SK-N-SH (cell line): ENCODE results near the gene NDUFA9. TPM values are rescaled to one million over a fixed set of nuclear protein-coding genes. Genes with fewer than 3 reads are reported as not detected.
A peak's percentile ranks its signal among the peaks of the same experiment; 100 is the strongest.

ENCODE experiments used
- CTCF ChIA-PET: fragments of 300-600, 350-600 bp; formaldehyde crosslinking; extraction: SDS; loops from one replicate; lab custom pipeline; 2021; lab: Yijun Ruan, JAX
- POLR2A ChIA-PET: fragments of 350-600 bp; sonication (Branson Sonifier 250); formaldehyde crosslinking; extraction: SDS; loops from one replicate; lab custom pipeline; 2020; ENCODE audit warnings: antibody characterized with exemption, inconsistent platforms; lab: Yijun Ruan, JAX
- DNase-seq: peaks from one replicate; pipeline ENCODE4 v3.0.0; 2012
- H2AFZ ChIP-seq: fragments of 200-600 bp; sonication (generic); 2 replicates; pipeline ENCODE4 v1.8.1; 2016; ENCODE audit warnings: antibody characterized with exemption, mild to moderate bottlenecking, low read depth
- H3F3A ChIP-seq: fragments of 200-600 bp; sonication (generic); replicated peaks from 2 replicates; pipeline ENCODE3; 2016; ENCODE audit warnings: antibody characterized with exemption, mild to moderate bottlenecking; ENCODE audit not compliant: insufficient read depth
- H3K27ac ChIP-seq, 2 experiments: fragments of 200-500 bp in 1 of 2; fragments of 200-600 bp in 1 of 2; sonication (Bioruptor generic) in 1 of 2; sonication (generic), shearing (Covaris generic) in 1 of 2; 2 replicates each; pipeline versions ENCODE4 v1.5.1 to v1.6.1; 2014 to 2016; ENCODE audit warnings: low read depth in 2 of 2, inconsistent platforms in 1 of 2, low read length in 1 of 2, mild to moderate bottlenecking in 1 of 2, mixed read lengths in 1 of 2
- H3K27me3 ChIP-seq: fragments of 200-600 bp; sonication (generic), shearing (Covaris generic); 2 replicates; pipeline ENCODE4 v1.6.1; 2016; ENCODE audit warnings: mixed run types; ENCODE audit not compliant: insufficient read depth
- H3K36me3 ChIP-seq, 2 experiments: fragments of 200-500 bp in 1 of 2; fragments of 200-600 bp in 1 of 2; sonication (Bioruptor generic) in 1 of 2; sonication (generic) in 1 of 2; replicated peaks in 1 of 2; 2 replicates each; pipeline versions ENCODE3 to v1.5.1; 2014 to 2016; ENCODE audit warnings: low read length in 1 of 2, mild to moderate bottlenecking in 1 of 2; ENCODE audit not compliant: insufficient read depth in 2 of 2, control insufficient read depth in 1 of 2
- H3K4me1 ChIP-seq, 2 experiments: fragments of 200-500 bp in 1 of 2; fragments of 200-600 bp in 1 of 2; sonication (Bioruptor generic) in 1 of 2; sonication (generic), shearing (Covaris generic) in 1 of 2; 2 replicates each; pipeline versions ENCODE4 v1.5.1 to v1.6.1; 2014 to 2016; ENCODE audit warnings: low read depth in 1 of 2, low read length in 1 of 2, mixed run types in 1 of 2; ENCODE audit not compliant: insufficient read depth in 2 of 2, control insufficient read depth in 1 of 2
- H3K4me2 ChIP-seq: fragments of 200-600 bp; sonication (generic), shearing (Covaris generic); 2 replicates; pipeline ENCODE4 v1.6.1; 2017; ENCODE audit warnings: mixed run types
- H3K4me3 ChIP-seq, 2 experiments: fragments of 200-500 bp in 1 of 2; fragments of 200-600 bp in 1 of 2; sonication (Bioruptor generic) in 1 of 2; sonication (generic), shearing (Covaris generic) in 1 of 2; 2 replicates each; pipeline versions ENCODE4 v1.5.1 to v1.8.1; 2014 to 2016; ENCODE audit warnings: low read depth in 2 of 2, inconsistent platforms in 1 of 2, low read length in 1 of 2, mild to moderate bottlenecking in 1 of 2, mixed read lengths in 1 of 2, moderate library complexity in 1 of 2
- H3K79me2 ChIP-seq: fragments of 200-600 bp; sonication (generic); 2 replicates; pipeline ENCODE4 v1.8.1; 2017; ENCODE audit warnings: mild to moderate bottlenecking; ENCODE audit not compliant: insufficient read depth
- H3K9ac ChIP-seq: fragments of 200-600 bp; sonication (generic); 2 replicates; pipeline ENCODE4 v1.6.1; 2017; ENCODE audit warnings: mixed run types
- H3K9me2 ChIP-seq: fragments of 200-600 bp; sonication (generic); 2 replicates; pipeline ENCODE4 v1.6.1; 2017; ENCODE audit warnings: mixed run types
- H3K9me3 ChIP-seq: fragments of 200-600 bp; sonication (generic); 2 replicates; pipeline ENCODE4 v1.6.1; 2017; ENCODE audit warnings: mixed run types, mild to moderate bottlenecking, moderate library complexity
- H4K20me1 ChIP-seq: fragments of 200-600 bp; sonication (generic); 2 replicates; pipeline ENCODE4 v1.6.1; 2017; ENCODE audit warnings: mild to moderate bottlenecking, mixed run types; ENCODE audit not compliant: insufficient read depth
- EP300 ChIP-seq, 2 experiments: IDR thresholded peaks; 2 replicates each; pipeline versions ENCODE4 v1.4.0 to v1.6.1; 2012; ENCODE audit warnings: borderline replicate concordance in 1 of 2, low read depth in 1 of 2, low read length in 1 of 2
- FOSL2 ChIP-seq: IDR thresholded peaks from 2 replicates; pipeline ENCODE4 v1.4.0; 2012; ENCODE audit warnings: low read depth, mild to moderate bottlenecking, moderate library complexity, borderline replicate concordance
- FOXM1 ChIP-seq: IDR thresholded peaks from 2 replicates; pipeline ENCODE4 v1.4.0; 2012; ENCODE audit warnings: low read depth, mild to moderate bottlenecking
- GABPA ChIP-seq: IDR thresholded peaks from 2 replicates; pipeline ENCODE4 v1.4.0; 2012; ENCODE audit warnings: low read depth, mild to moderate bottlenecking
- MAX ChIP-seq: IDR thresholded peaks from 2 replicates; pipeline ENCODE4 v1.4.0; 2012; ENCODE audit warnings: low read depth
- MXI1 ChIP-seq: IDR thresholded peaks from 2 replicates; pipeline ENCODE4 v1.6.1; 2012; ENCODE audit warnings: mild to moderate bottlenecking, low read depth, low read length, improper control_type of control experiment
- NFIC ChIP-seq: IDR thresholded peaks from 2 replicates; pipeline ENCODE4 v1.4.0; 2012; ENCODE audit warnings: borderline replicate concordance
- NRF1 ChIP-seq: IDR thresholded peaks from 2 replicates; pipeline ENCODE4 v1.6.1; 2012; ENCODE audit warnings: low read depth, mild to moderate bottlenecking, low read length
- POLR2AphosphoS5 ChIP-seq: IDR thresholded peaks from 2 replicates; pipeline ENCODE4 v1.6.1; 2012; ENCODE audit warnings: low read depth, low read length
- RCOR1 ChIP-seq: fragments of 150-350 bp; IDR thresholded peaks from 2 replicates; pipeline ENCODE4 v1.6.1; 2017; ENCODE audit warnings: antibody characterized with exemption, low read length
- RFX5 ChIP-seq: IDR thresholded peaks from 2 replicates; pipeline ENCODE4 v1.6.1; 2012; ENCODE audit warnings: mild to moderate bottlenecking, improper control_type of control experiment, low read length
- SIN3A ChIP-seq: IDR thresholded peaks from 2 replicates; pipeline ENCODE4 v1.6.1; 2012; ENCODE audit warnings: low read depth, mild to moderate bottlenecking, low read length, moderate library complexity, borderline replicate concordance
- TCF12 ChIP-seq: IDR thresholded peaks from 2 replicates; pipeline ENCODE4 v1.4.0; 2012
- USF2 ChIP-seq: fragments of 150-350 bp; IDR thresholded peaks from 2 replicates; pipeline ENCODE4 v1.6.1; 2017; ENCODE audit warnings: antibody characterized with exemption, low read length, low read depth, borderline replicate concordance
- YY1 ChIP-seq: IDR thresholded peaks from 2 replicates; pipeline ENCODE4 v1.4.0; 2012; ENCODE audit warnings: low read depth, mild to moderate bottlenecking
- ZBTB33 ChIP-seq: IDR thresholded peaks from 2 replicates; pipeline ENCODE4 v1.4.0; 2012; ENCODE audit warnings: low read depth, borderline replicate concordance
- WGBS: methylation state at CpG from one replicate; pipeline ENCODE4 v1.1.6; 2017; ENCODE audit warnings: low lambda C conversion rate; 5-methylcytosine and 5-hydroxymethylcytosine counted together
- polyA plus RNA-seq, 3 experiments: library from polyadenylated mRNA; depleted of rRNA; stranded (reverse); fragments of >200 nt; gene quantifications; 2 replicates each; pipeline ENCODE4 v1.2.3, GENCODE V29; 2012
- TF ChIP-seq, protein P1 (sequence below): fragments of 150-350 bp; IDR thresholded peaks from 2 replicates; pipeline ENCODE4 v1.6.1; 2016; ENCODE audit warnings: mild to moderate bottlenecking, low read depth, low read length

The NDUFA9 gene
- polyA plus RNA-seq, 1 of the 3 experiments (the other 2 are of a cell fraction) = 53.0 TPM

- Histone ChIP-seq H3F3A (peaks cover 5% of the 10 kb centered on the region), H3K4me2 (peak overlapping the region; percentile 92), H3K9me3 (no peaks in the 10 kb centered on the region), H4K20me1 (no peaks in the 10 kb centered on the region), H3K9me2 (no peaks in the 10 kb centered on the region), H3K4me3 (peak overlapping the region; percentile 86 to 97), H3K27ac (no peak overlapping the region; a peak in 1 of 4 replicates), H3K79me2 (peaks cover 41% of the 10 kb centered on the region), H3K4me1 (peaks cover 10 to 13% of the 10 kb centered on the region in 2 experiments; a peak in 3 of 4 replicates), H3K27me3 (no peaks in the 10 kb centered on the region), H2AFZ (peak overlapping the region; percentile 92), H3K36me3 (no peaks in the 10 kb centered on the region), H3K9ac (peak overlapping the region; percentile 84)
- 47% methylated on average over 4 of the region's 4 CpGs for WGBS
- no peak for TF ChIP-seq NRF1
- no peak for TF ChIP-seq YY1
- TF ChIP-seq ZBTB33 = no peak
- TF ChIP-seq NFIC = no peak
- TF ChIP-seq TCF12 = no peak
- TF ChIP-seq FOXM1 = no peak
- no peak for TF ChIP-seq SIN3A
- TF ChIP-seq RCOR1 = no peak
- no peak for TF ChIP-seq MXI1
- no peak for TF ChIP-seq EP300 (IDR thresholded peaks at IDR 0.05; ENCODE audit: borderline replicate concordance in 1 of 2, low read depth in 1 of 2, low read length in 1 of 2)
- no peak for TF ChIP-seq FOSL2
- TF ChIP-seq MAX = no peak
- no peak for TF ChIP-seq GABPA
- no peak for TF ChIP-seq USF2
- TF ChIP-seq, protein P1, sequence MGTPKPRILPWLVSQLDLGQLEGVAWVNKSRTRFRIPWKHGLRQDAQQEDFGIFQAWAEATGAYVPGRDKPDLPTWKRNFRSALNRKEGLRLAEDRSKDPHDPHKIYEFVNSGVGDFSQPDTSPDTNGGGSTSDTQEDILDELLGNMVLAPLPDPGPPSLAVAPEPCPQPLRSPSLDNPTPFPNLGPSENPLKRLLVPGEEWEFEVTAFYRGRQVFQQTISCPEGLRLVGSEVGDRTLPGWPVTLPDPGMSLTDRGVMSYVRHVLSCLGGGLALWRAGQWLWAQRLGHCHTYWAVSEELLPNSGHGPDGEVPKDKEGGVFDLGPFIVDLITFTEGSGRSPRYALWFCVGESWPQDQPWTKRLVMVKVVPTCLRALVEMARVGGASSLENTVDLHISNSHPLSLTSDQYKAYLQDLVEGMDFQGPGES = no peak
- TF ChIP-seq POLR2AphosphoS5 = no peak
- no peak for TF ChIP-seq RFX5
- POLR2A ChIA-PET = interaction anchor here (0.6 kb wide), 1 partner anchor 325 kb away, joined by 5 read pairs; no protein-coding TSS in a partner anchor
- CTCF ChIA-PET = interaction anchor here (1.3 to 3.2 kb wide), 2 partner anchors 44 to 112 kb away, joined by 3 to 16 read pairs; no protein-coding TSS in a partner anchor
- no peak for DNase-seq
Measured at GRCh38 chr12:4648104-4648500, 812 bp upstream of the NDUFA9 start.
